Activated B cell treated with CpG ODN at 0.5 μM for 24 hours (primary cell): Measurements from ENCODE around the gene LPP. TPM values are rescaled to one million over a fixed set of nuclear protein-coding genes. Genes with fewer than 3 reads are reported as not detected.
A peak's percentile ranks its signal among the peaks of the same experiment; 100 is the strongest.

Source experiments
- ATAC-seq: fragments of 200-7000 bp; cut with Tn5 transposase; one replicate; pipeline ENCODE4 v1.10.0; 2021; ENCODE audit warnings: low read depth, mild to moderate bottlenecking, moderate library complexity
- CTCF ChIA-PET: fragments of 350-600 bp; sonication (Branson Sonifier 250); formaldehyde crosslinking; loops from one replicate; lab custom pipeline; 2021; ENCODE audit warnings: antibody characterized with exemption; lab: Charles Lee
- POLR2A ChIA-PET: fragments of 350-600 bp; sonication (Branson Sonifier 250); formaldehyde crosslinking; loops from one replicate; lab custom pipeline; 2021; ENCODE audit warnings: antibody characterized with exemption; lab: Charles Lee
- DNase-seq: peaks from one replicate; pipeline ENCODE4 v3.0.0; 2022
- H3K27ac Mint-ChIP-seq: one replicate; pipeline ENCODE4 v1.8.0; 2020; ENCODE audit warnings: mixed read lengths
- H3K27me3 Mint-ChIP-seq: one replicate; pipeline ENCODE4 v1.8.0; 2021; ENCODE audit warnings: mixed read lengths
- H3K36me3 Mint-ChIP-seq: one replicate; pipeline ENCODE4 v1.8.0; 2021; ENCODE audit warnings: low read depth, mixed read lengths
- H3K4me1 Mint-ChIP-seq: one replicate; pipeline ENCODE4 v1.8.0; 2021; ENCODE audit warnings: mixed read lengths
- H3K4me3 Mint-ChIP-seq: one replicate; pipeline ENCODE4 v1.8.0; 2020; ENCODE audit warnings: mild to moderate bottlenecking, mixed read lengths
- H3K9me3 Mint-ChIP-seq: one replicate; pipeline ENCODE4 v1.8.0; 2020; ENCODE audit warnings: mixed read lengths
- CTCF ChIP-seq: fragments of 200-600 bp; IDR thresholded peaks from one replicate; pipeline ENCODE4 v1.8.0; 2022; ENCODE audit warnings: antibody characterized with exemption, mild to moderate bottlenecking
- intact Hi-C: fragments of 100-400 bp; cut with micrococcal nuclease; formaldehyde crosslinking; loops from one replicate; pipeline ENCODE4 v1.15.1; 2024
- total RNA-seq: library from RNA; stranded (reverse); gene quantifications from 2 replicates; pipeline ENCODE4 v1.2.3, GENCODE V29; 2022

The LPP gene
- total RNA-seq, 1 donor from 2014 or later = 60.1 TPM

GRCh38 chr3:188602111-188602510 lies 448.2 kb downstream of the LPP start:
- intact Hi-C loops = no loop called here
- Mint-ChIP-seq H3K27ac (no peak overlapping the region), H3K27me3 (no peaks in the 10 kb centered on the region), H3K4me3 (no peak overlapping the region), H3K4me1 (peaks cover 13% of the 10 kb centered on the region), H3K36me3 (peaks cover 2% of the 10 kb centered on the region), H3K9me3 (no peaks in the 10 kb centered on the region)
- CTCF ChIA-PET = interaction anchor here (1.0 kb wide), 1 partner anchor 822 kb away, joined by 3 read pairs; no protein-coding TSS in a partner anchor
- TF ChIP-seq CTCF = no peak
- no peak for ATAC-seq
- DNase-seq = no peak
- POLR2A ChIA-PET = interaction anchor here (0.6 to 0.7 kb wide), 6 partner anchors 16 to 1749 kb away, joined by 3 to 5 read pairs (median 4); no protein-coding TSS in a partner anchor

GRCh38 chr3:188602620-188603019 lies 448.7 kb downstream of the LPP start:
- intact Hi-C loops = no loop called here
- CTCF ChIA-PET = interaction anchor here (1.0 kb wide), 1 partner anchor 823 kb away, joined by 3 read pairs; no protein-coding TSS in a partner anchor
- DNase-seq (no peak), ATAC-seq (no peak)
- Mint-ChIP-seq H3K4me1 (peaks cover 13% of the 10 kb centered on the region), H3K27ac (no peak overlapping the region), H3K27me3 (no peaks in the 10 kb centered on the region), H3K4me3 (no peak overlapping the region), H3K36me3 (peaks cover 2% of the 10 kb centered on the region), H3K9me3 (no peaks in the 10 kb centered on the region)
- no peak for TF ChIP-seq CTCF
- POLR2A ChIA-PET = interaction anchor here (0.6 to 0.7 kb wide), 6 partner anchors 16 to 1749 kb away, joined by 3 to 5 read pairs (median 4); no protein-coding TSS in a partner anchor

- ChIA-PET POLR2A (no interaction called here), CTCF (no interaction called here)
- no peak for ATAC-seq
- intact Hi-C loops = no loop called here
- Mint-ChIP-seq H3K9me3 (peaks cover 9% of the 10 kb centered on the region), H3K4me1 (peaks cover 22% of the 10 kb centered on the region), H3K36me3 (peaks cover 18% of the 10 kb centered on the region), H3K4me3 (no peak overlapping the region), H3K27me3 (no peaks in the 10 kb centered on the region), H3K27ac (no peak overlapping the region)
- DNase-seq = no peak
- no peak for TF ChIP-seq CTCF
These were observed 450.7 kb downstream of the LPP start for GRCh38 chr3:188604651-188605050.

GRCh38 chr3:188605231-188605630 lies 451.3 kb downstream of the LPP start:
- DNase-seq (no peak), ATAC-seq (no peak)
- Mint-ChIP-seq H3K4me3 (no peak overlapping the region), H3K27me3 (no peaks in the 10 kb centered on the region), H3K27ac (no peak overlapping the region), H3K4me1 (peaks cover 22% of the 10 kb centered on the region), H3K9me3 (peaks cover 9% of the 10 kb centered on the region), H3K36me3 (peaks cover 24% of the 10 kb centered on the region)
- intact Hi-C loops = no loop called here
- TF ChIP-seq CTCF = no peak
- ChIA-PET CTCF (interaction anchor here (1.4 kb wide), 1 partner anchor 867 kb away, joined by 4 read pairs; no protein-coding TSS in a partner anchor), POLR2A (no interaction called here)

GRCh38 chr3:188605905-188606304 lies 451.9 kb downstream of the LPP start:
- CTCF ChIA-PET = interaction anchor here (0.8 to 1.4 kb wide), 2 partner anchors 143 to 867 kb away, joined by 3 to 4 read pairs; no protein-coding TSS in a partner anchor
- intact Hi-C loops = loop anchor here (2.0 kb wide), 1 partner anchor 21 kb away; no protein-coding TSS in a partner anchor
- H3K27me3 Mint-ChIP-seq = no peaks in the 10 kb centered on the region
- peaks cover 9% of the 10 kb centered on the region for H3K9me3 Mint-ChIP-seq
- ATAC-seq (no peak), DNase-seq (no peak)
- peaks cover 22% of the 10 kb centered on the region for H3K4me1 Mint-ChIP-seq
- peaks cover 31% of the 10 kb centered on the region for H3K36me3 Mint-ChIP-seq
- peak overlapping the region; percentile 9 for H3K27ac Mint-ChIP-seq
- POLR2A ChIA-PET = interaction anchor here (1.3 kb wide), 1 partner anchor 22 kb away, joined by 4 read pairs; no protein-coding TSS in a partner anchor
- H3K4me3 Mint-ChIP-seq = no peak overlapping the region
- no peak for TF ChIP-seq CTCF
